ENCODE measurements around the gene RALGPS1. TPM values are rescaled to one million over a fixed set of nuclear protein-coding genes. Genes with fewer than 3 reads are reported as not detected.

Gene RALGPS1
- total and polyA plus RNA-seq, 3 experiments from 2014 or later, result 1.6 to 3.2 (median 2.4) TPM

GRCh38 chr9:126986506-126986951 lies 71.9 kb downstream of the RALGPS1 start:
- peak overlapping the region; percentile 27 to 97 (median 84) for H3K27ac Mint-ChIP-seq

DNA sequence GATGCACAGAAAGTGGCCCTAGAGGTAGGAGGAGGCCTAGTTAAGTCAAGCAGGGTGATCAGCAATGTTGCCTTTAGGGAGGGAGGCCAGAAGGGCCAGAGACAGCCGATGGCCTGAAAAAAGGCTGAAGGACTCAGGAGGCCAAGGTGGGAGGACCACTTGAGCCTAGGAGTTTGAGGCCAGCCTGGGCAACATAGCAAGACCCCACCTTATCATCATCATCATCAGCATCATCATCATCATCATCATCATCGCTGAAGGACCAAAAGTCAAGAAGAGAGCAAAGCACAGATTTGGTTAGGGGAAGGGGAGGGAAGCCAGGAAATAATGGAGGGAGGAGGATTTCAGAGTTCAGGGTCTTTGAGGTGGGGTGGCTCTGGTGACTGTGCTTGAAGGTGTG lies 74.3 kb downstream of the RALGPS1 start:
- no peak overlapping the region for H3K27ac ChIP-seq (ENCODE audit: low read depth, low read length)
- peaks cover 22% of the 10 kb centered on the region for H3K27me3 ChIP-seq (ENCODE audit: insufficient read depth, low read length, poor library complexity, severe bottlenecking)
- POLR2A ChIA-PET, result no interaction called here

More at GRCh38 chr9:126986506-126986951, 71.9 kb downstream of the RALGPS1 start:
- Mint-ChIP-seq H3K27me3 (peaks cover 23 to 28% of the 10 kb centered on the region in 2 donors), H3K9me3 (peaks cover 0 to 4% (median 0%) of the 10 kb centered on the region in 5 donors), H3K4me1 (peaks cover 76 to 89% (median 86%) of the 10 kb centered on the region in 3 donors), H3K36me3 (peaks cover 0 to 16% (median 6%) of the 10 kb centered on the region in 3 donors), H3K4me3 (peak overlapping the region; percentile 14 to 78 (median 62))
- Histone ChIP-seq H3K4me1 (ENCODE audit: insufficient read depth, low read length) (peaks cover 72% of the 10 kb centered on the region), H3K27ac (ENCODE audit: low read depth, low read length) (peak overlapping the region; percentile 7), H3K9me3 (ENCODE audit: low read length) (peaks cover 5% of the 10 kb centered on the region), H3K36me3 (ENCODE audit: insufficient read depth, low read length) (no peaks in the 10 kb centered on the region), H3K4me3 (ENCODE audit: low read length) (peak overlapping the region; percentile 37), H3K27me3 (ENCODE audit: insufficient read depth, low read length, poor library complexity, severe bottlenecking) (peaks cover 19% of the 10 kb centered on the region)
- POLR2A ChIA-PET, result interaction anchor here (0.5 to 1.9 kb wide), 3 partner anchors 18 to 627 kb away, joined by 3 to 10 read pairs (median 3); no protein-coding TSS in a partner anchor
- peak in 2 of 5 donors; percentile 41 to 56 for DNase-seq
- CTCF ChIA-PET, result interaction anchor here (1.0 to 1.6 kb wide), 5 partner anchors 21 to 228 kb away, joined by 3 to 6 read pairs (median 4); no protein-coding TSS in a partner anchor

GRCh38 chr9:126989847-126990842 lies 75.6 kb downstream of the RALGPS1 start:
- H3K27ac Mint-ChIP-seq, result peak overlapping the region in 4 of 8 donors; percentile 26 to 75 (median 60)
- H3K36me3 Mint-ChIP-seq, result peaks cover 1 to 24% (median 14%) of the 10 kb centered on the region in 3 donors
- H3K4me3 ChIP-seq (ENCODE audit: low read length), result no peak overlapping the region
- H3K4me1 ChIP-seq (ENCODE audit: insufficient read depth, low read length), result peaks cover 43% of the 10 kb centered on the region
- peak overlapping the region in 1 of 7 donors; percentile 39 for H3K4me3 Mint-ChIP-seq
- H3K9me3 Mint-ChIP-seq, result peaks cover 0 to 8% (median 7%) of the 10 kb centered on the region in 5 donors
- CTCF ChIA-PET, result no interaction called here
- peaks cover 22% of the 10 kb centered on the region for H3K27me3 ChIP-seq (ENCODE audit: insufficient read depth, low read length, poor library complexity, severe bottlenecking)
- no peak overlapping the region for H3K27ac ChIP-seq (ENCODE audit: low read depth, low read length)
- no peaks in the 10 kb centered on the region for H3K9me3 ChIP-seq (ENCODE audit: low read length)
- H3K27me3 Mint-ChIP-seq, result peaks cover 29 to 41% of the 10 kb centered on the region in 2 donors
- peaks cover 43 to 53% (median 51%) of the 10 kb centered on the region in 3 donors for H3K4me1 Mint-ChIP-seq
- no peaks in the 10 kb centered on the region for H3K36me3 ChIP-seq (ENCODE audit: insufficient read depth, low read length)
- POLR2A ChIA-PET, result no interaction called here
- no peak for DNase-seq

More for the DNA sequence above, 74.3 kb downstream of the RALGPS1 start:
- H3K27ac Mint-ChIP-seq, result peak overlapping the region in 3 of 8 donors; percentile 58 to 83 (median 80)
- peaks cover 1 to 24% (median 14%) of the 10 kb centered on the region in 3 donors for H3K36me3 Mint-ChIP-seq
- H3K9me3 ChIP-seq (ENCODE audit: low read length), result no peaks in the 10 kb centered on the region
- CTCF ChIA-PET, result no interaction called here
- peaks cover 56% of the 10 kb centered on the region for H3K4me1 ChIP-seq (ENCODE audit: insufficient read depth, low read length)
- no peaks in the 10 kb centered on the region for H3K36me3 ChIP-seq (ENCODE audit: insufficient read depth, low read length)
- H3K27me3 Mint-ChIP-seq, result peaks cover 38 to 41% of the 10 kb centered on the region in 2 donors
- peaks cover 55 to 66% (median 64%) of the 10 kb centered on the region in 3 donors for H3K4me1 Mint-ChIP-seq
- H3K4me3 ChIP-seq (ENCODE audit: low read length), result no peak overlapping the region
- H3K4me3 Mint-ChIP-seq, result peak overlapping the region in 1 of 7 donors; percentile 40
- H3K9me3 Mint-ChIP-seq, result peaks cover 0 to 8% (median 7%) of the 10 kb centered on the region in 5 donors
- no peak for DNase-seq

GRCh38 chr9:126991183-126991582 lies 76.6 kb downstream of the RALGPS1 start:
- Histone ChIP-seq H3K4me1 (ENCODE audit: insufficient read depth, low read length) (peaks cover 34% of the 10 kb centered on the region), H3K9me3 (ENCODE audit: low read length) (no peaks in the 10 kb centered on the region), H3K4me3 (ENCODE audit: low read length) (no peak overlapping the region), H3K27ac (ENCODE audit: low read depth, low read length) (no peak overlapping the region), H3K36me3 (ENCODE audit: insufficient read depth, low read length) (no peaks in the 10 kb centered on the region), H3K27me3 (ENCODE audit: insufficient read depth, low read length, poor library complexity, severe bottlenecking) (peaks cover 22% of the 10 kb centered on the region)
- ChIA-PET CTCF (no interaction called here), POLR2A (no interaction called here)
- H3K36me3 Mint-ChIP-seq, result peaks cover 1 to 24% (median 14%) of the 10 kb centered on the region in 3 donors
- peaks cover 0 to 8% (median 7%) of the 10 kb centered on the region in 5 donors for H3K9me3 Mint-ChIP-seq
- no peak overlapping the region for H3K4me3 Mint-ChIP-seq
- H3K27ac Mint-ChIP-seq, result peak overlapping the region in 1 of 8 donors; percentile 29
- H3K27me3 Mint-ChIP-seq, result peaks cover 28 to 41% of the 10 kb centered on the region in 2 donors
- H3K4me1 Mint-ChIP-seq, result peaks cover 35 to 43% (median 41%) of the 10 kb centered on the region in 3 donors
- no peak for DNase-seq

DNA sequence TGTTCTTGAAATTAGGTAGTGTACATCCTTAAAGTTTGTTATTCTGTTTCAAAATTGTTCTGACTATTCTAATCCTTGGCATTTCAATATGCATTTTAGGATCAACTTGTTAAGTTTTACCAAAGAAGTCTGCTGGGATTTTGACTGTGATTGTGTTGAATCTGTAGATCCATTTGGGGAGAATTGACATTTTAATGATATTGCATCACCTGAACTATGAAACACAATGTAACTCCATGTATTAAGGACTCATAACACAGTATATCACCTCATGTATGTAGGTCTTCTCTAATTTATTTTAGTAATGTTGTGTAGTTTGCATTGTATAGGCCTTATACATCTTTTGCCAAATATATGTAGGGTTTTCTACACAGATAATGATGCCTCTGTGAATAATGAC lies 77.8 kb downstream of the RALGPS1 start:
- Histone ChIP-seq H3K27me3 (ENCODE audit: insufficient read depth, low read length, poor library complexity, severe bottlenecking) (peaks cover 22% of the 10 kb centered on the region), H3K4me3 (ENCODE audit: low read length) (no peak overlapping the region), H3K27ac (ENCODE audit: low read depth, low read length) (no peak overlapping the region), H3K4me1 (ENCODE audit: insufficient read depth, low read length) (peaks cover 22% of the 10 kb centered on the region), H3K9me3 (ENCODE audit: low read length) (no peaks in the 10 kb centered on the region), H3K36me3 (ENCODE audit: insufficient read depth, low read length) (no peaks in the 10 kb centered on the region)
- Mint-ChIP-seq H3K4me1 (peaks cover 23 to 30% (median 29%) of the 10 kb centered on the region in 3 donors), H3K36me3 (peaks cover 1 to 24% (median 14%) of the 10 kb centered on the region in 3 donors), H3K27ac (peak overlapping the region in 2 of 8 donors; percentile 10 to 52), H3K27me3 (peaks cover 28 to 41% of the 10 kb centered on the region in 2 donors), H3K4me3 (no peak overlapping the region), H3K9me3 (peaks cover 0 to 8% (median 7%) of the 10 kb centered on the region in 5 donors)
- ChIA-PET POLR2A (no interaction called here), CTCF (no interaction called here)
- DNase-seq, result no peak

DNA sequence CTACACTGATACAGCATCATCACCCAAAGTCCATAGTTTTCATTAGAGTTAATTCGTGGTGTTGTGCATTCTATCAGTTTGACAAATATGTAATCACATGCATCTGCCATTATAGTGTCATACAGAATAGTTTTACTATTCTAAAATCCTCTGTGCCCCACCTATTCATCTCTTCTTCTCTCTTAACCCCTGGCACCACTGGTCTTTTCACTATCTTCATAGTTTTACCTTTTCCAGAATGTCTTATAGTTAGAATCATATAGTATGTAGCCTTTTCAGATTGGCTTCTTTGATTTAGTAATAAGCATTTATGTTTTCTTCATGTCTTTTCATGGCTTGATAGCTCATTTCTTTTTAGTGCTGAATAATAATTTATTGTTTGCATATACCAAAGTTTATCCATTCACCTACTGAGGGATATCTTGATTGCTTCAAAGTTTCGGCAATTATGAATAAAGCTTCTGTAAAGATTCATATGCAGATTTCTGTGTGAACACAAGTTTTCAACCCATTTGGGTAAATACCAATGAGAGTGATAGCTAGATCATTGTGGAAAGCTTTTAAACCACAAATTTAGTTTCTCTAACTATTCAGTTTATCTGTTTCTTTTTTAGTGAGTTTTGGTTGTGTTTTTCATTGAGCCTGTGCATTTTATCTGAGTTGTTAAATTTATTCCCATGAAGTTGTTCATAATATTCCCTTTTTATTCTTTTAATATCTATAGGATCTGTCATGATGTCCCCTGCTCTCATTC lies 84.9 kb downstream of the RALGPS1 start:
- no peak overlapping the region for H3K27ac ChIP-seq (ENCODE audit: low read depth, low read length)
- H3K27me3 ChIP-seq (ENCODE audit: insufficient read depth, low read length, poor library complexity, severe bottlenecking), result no peaks in the 10 kb centered on the region
- no peak overlapping the region for H3K4me3 ChIP-seq (ENCODE audit: low read length)
- H3K36me3 Mint-ChIP-seq, result no peaks in the 10 kb centered on the region
- ChIA-PET CTCF (no interaction called here), POLR2A (no interaction called here)
- H3K36me3 ChIP-seq (ENCODE audit: insufficient read depth, low read length), result no peaks in the 10 kb centered on the region
- peaks cover 5% of the 10 kb centered on the region for H3K4me1 ChIP-seq (ENCODE audit: insufficient read depth, low read length)
- DNase-seq, result no peak
- no peaks in the 10 kb centered on the region for H3K27me3 Mint-ChIP-seq
- peaks cover 4 to 18% (median 6%) of the 10 kb centered on the region in 3 donors for H3K4me1 Mint-ChIP-seq
- H3K27ac Mint-ChIP-seq, result peak overlapping the region in 1 of 8 donors; percentile 30
- H3K9me3 Mint-ChIP-seq, result peaks cover 0 to 3% (median 2%) of the 10 kb centered on the region in 5 donors
- no peaks in the 10 kb centered on the region for H3K9me3 ChIP-seq (ENCODE audit: low read length)
- H3K4me3 Mint-ChIP-seq, result no peak overlapping the region

GRCh38 chr9:127004946-127005769 lies 90.6 kb downstream of the RALGPS1 start:
- Mint-ChIP-seq H3K27me3 (peaks cover 0 to 2% of the 10 kb centered on the region in 2 donors), H3K9me3 (no peaks in the 10 kb centered on the region), H3K4me1 (peaks cover 16 to 25% (median 24%) of the 10 kb centered on the region in 3 donors), H3K36me3 (peaks cover 0 to 1% (median 0%) of the 10 kb centered on the region in 3 donors), H3K27ac (peak overlapping the region; percentile 40 to 95 (median 91)), H3K4me3 (peak overlapping the region in 5 of 7 donors; percentile 19 to 44 (median 36))
- H3K4me1 ChIP-seq (ENCODE audit: insufficient read depth, low read length), result peaks cover 22% of the 10 kb centered on the region
- CTCF ChIA-PET, result interaction anchor here (0.9 kb wide), 1 partner anchor 84 kb away, joined by 4 read pairs; no protein-coding TSS in a partner anchor
- H3K4me3 ChIP-seq (ENCODE audit: low read length), result no peak overlapping the region
- H3K27ac ChIP-seq (ENCODE audit: low read depth, low read length), result no peak overlapping the region
- H3K36me3 ChIP-seq (ENCODE audit: insufficient read depth, low read length), result no peaks in the 10 kb centered on the region
- POLR2A ChIA-PET, result interaction anchor here (0.9 to 1.4 kb wide), 2 partner anchors 19 to 446 kb away, joined by 4 to 10 read pairs; partner anchors contain the start of genes LRSAM1 and RPL12
- no peaks in the 10 kb centered on the region for H3K27me3 ChIP-seq (ENCODE audit: insufficient read depth, low read length, poor library complexity, severe bottlenecking)
- DNase-seq, result peak; percentile 32 to 84 (median 76)
- no peaks in the 10 kb centered on the region for H3K9me3 ChIP-seq (ENCODE audit: low read length)

All from CD8-positive, alpha-beta memory T cell (primary cell).